ENCODE data around the gene CDK5R2. TPM values are rescaled to one million over a fixed set of nuclear protein-coding genes. Genes with fewer than 3 reads are reported as not detected.

The CDK5R2 gene
- total RNA-seq, 1 experiment from 2014 or later = 0.12 TPM

- DNase-seq (ENCODE audit: low read depth) = no peak
Measured at GRCh38 chr2:219002395-219003266, 43.2 kb downstream of the CDK5R2 start.

- DNase-seq (ENCODE audit: low read depth) = no peak
Measured at GRCh38 chr2:219003267-219003634, 43.8 kb downstream of the CDK5R2 start.

- no peak for DNase-seq (ENCODE audit: low read depth)
Measured at GRCh38 chr2:219003979-219004378, 44.5 kb downstream of the CDK5R2 start.

- no peak for DNase-seq (ENCODE audit: low read depth)
Measured at GRCh38 chr2:219009294-219009693, 49.8 kb downstream of the CDK5R2 start.

- DNase-seq (ENCODE audit: low read depth) = no peak
Measured at GRCh38 chr2:219010162-219010756, 50.8 kb downstream of the CDK5R2 start.

- DNase-seq (ENCODE audit: low read depth) = no peak
Measured at GRCh38 chr2:219010873-219011272, 51.4 kb downstream of the CDK5R2 start.

Other genes starting within 250 kb of the CDK5R2 start
- 17.5 and 28.7 TPM in 2 replicates for gene TTLL4, start 248.8 kb upstream of the CDK5R2 start, total RNA-seq (2014; rRNA removed; shearing (Covaris generic))
- gene CYP27A1, start 177.5 kb upstream of the CDK5R2 start, total RNA-seq (2014; rRNA removed; shearing (Covaris generic)) = 19.9 and 20.5 TPM in 2 replicates
- gene PRKAG3, start 127.9 kb upstream of the CDK5R2 start, total RNA-seq (2014; rRNA removed; shearing (Covaris generic)) = not detected in 2 replicates
- gene WNT6, start 99.9 kb upstream of the CDK5R2 start, total RNA-seq (2014; rRNA removed; shearing (Covaris generic)) = 3.4 and 4.2 TPM in 2 replicates
- 0.72 and 1.4 TPM in 2 replicates for gene WNT10A, start 78.8 kb upstream of the CDK5R2 start, total RNA-seq (2014; rRNA removed; shearing (Covaris generic))
- gene FEV, start 25.5 kb downstream of the CDK5R2 start, total RNA-seq (2014; rRNA removed; shearing (Covaris generic)) = not detected in 2 replicates
- 0.20 TPM in 1 of 2 replicates, not detected in the other for gene CRYBA2, start 33.8 kb downstream of the CDK5R2 start, total RNA-seq (2014; rRNA removed; shearing (Covaris generic))
- gene CFAP65, start 81.8 kb downstream of the CDK5R2 start, total RNA-seq (2014; rRNA removed; shearing (Covaris generic)) = 0.10 and 0.12 TPM in 2 replicates
- gene IHH, start 101.3 kb downstream of the CDK5R2 start, total RNA-seq (2014; rRNA removed; shearing (Covaris generic)) = not detected in 2 replicates
- gene NHEJ1, start 201.1 kb downstream of the CDK5R2 start, total RNA-seq (2014; rRNA removed; shearing (Covaris generic)) = 24.1 and 31.0 TPM in 2 replicates
- 0.59 TPM in 1 of 2 replicates, not detected in the other for gene SLC23A3, start 210.4 kb downstream of the CDK5R2 start, total RNA-seq (2014; rRNA removed; shearing (Covaris generic))
- gene CNPPD1, start 217.3 kb downstream of the CDK5R2 start, total RNA-seq (2014; rRNA removed; shearing (Covaris generic)) = 40.2 and 41.2 TPM in 2 replicates
- 63.2 and 67.8 TPM in 2 replicates for gene RETREG2, start 218.6 kb downstream of the CDK5R2 start, total RNA-seq (2014; rRNA removed; shearing (Covaris generic))
- 49.6 and 55.1 TPM in 2 replicates for gene ZFAND2B, start 247.1 kb downstream of the CDK5R2 start, total RNA-seq (2014; rRNA removed; shearing (Covaris generic))

Data from RPMI7951 (cell line).